Embryonic facial prominence (tissue), 1 donor: ENCODE results near the gene SCO2.
"Not testable (repeated sequence)": the region's sequence is repeated elsewhere in the genome, so short reads cannot be mapped to it uniquely, and the experiment has no call there.

Experiments used
- DNase-seq: peaks from one replicate; pipeline ENCODE4 v3.0.0-alpha.2; 2016; ENCODE audit errors: extremely low spot score

SCO2 gene

GRCh38 chr22:50520826-50521453, 4.5 kb downstream of the SCO2 start:
- no peak for DNase-seq

- DNase-seq = not testable (repeated sequence)
These were observed 5.2 kb downstream of the SCO2 start for GRCh38 chr22:50520184-50520583.

DNA sequence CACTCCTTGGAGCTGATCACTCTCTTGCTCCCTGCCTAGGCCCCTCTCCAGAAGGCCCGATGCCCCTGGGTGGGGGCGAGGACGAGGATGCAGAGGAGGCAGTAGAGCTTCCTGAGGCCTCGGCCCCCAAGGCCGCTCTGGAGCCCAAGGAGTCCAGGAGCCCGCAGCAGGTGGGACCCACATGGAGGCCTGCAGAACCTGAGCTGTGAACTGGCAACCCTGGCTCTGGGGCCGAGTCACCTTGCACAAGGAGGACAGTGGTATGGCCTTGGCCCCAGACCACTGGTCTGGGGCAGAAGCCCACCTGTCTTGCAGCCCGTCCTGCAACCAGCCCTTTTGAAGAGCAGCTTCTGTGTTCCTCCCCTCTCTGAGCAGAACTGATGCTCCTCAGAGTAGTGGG, 6.2 kb downstream of the SCO2 start:
- no peak for DNase-seq

DNA sequence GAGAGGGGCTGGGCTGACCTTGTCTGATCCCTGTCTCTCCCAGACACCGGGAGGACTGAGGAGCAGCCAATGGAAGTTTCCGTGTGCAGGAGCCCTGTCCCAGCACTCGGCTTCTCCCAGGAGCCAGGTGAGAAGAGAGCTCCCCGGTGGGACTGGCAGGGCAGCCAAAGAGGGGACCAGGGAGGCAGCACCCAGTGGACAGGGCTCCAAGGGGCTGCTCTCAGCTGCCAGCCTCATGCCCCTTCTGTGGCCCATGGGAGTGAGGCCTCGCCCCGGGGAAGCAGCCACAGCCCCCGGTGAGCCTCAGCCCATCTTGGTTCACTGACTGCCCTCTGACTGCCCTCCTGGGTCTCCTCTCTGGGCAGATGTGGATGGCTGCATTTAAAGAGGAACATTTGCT, 6.8 kb downstream of the SCO2 start:
- no peak for DNase-seq

DNA sequence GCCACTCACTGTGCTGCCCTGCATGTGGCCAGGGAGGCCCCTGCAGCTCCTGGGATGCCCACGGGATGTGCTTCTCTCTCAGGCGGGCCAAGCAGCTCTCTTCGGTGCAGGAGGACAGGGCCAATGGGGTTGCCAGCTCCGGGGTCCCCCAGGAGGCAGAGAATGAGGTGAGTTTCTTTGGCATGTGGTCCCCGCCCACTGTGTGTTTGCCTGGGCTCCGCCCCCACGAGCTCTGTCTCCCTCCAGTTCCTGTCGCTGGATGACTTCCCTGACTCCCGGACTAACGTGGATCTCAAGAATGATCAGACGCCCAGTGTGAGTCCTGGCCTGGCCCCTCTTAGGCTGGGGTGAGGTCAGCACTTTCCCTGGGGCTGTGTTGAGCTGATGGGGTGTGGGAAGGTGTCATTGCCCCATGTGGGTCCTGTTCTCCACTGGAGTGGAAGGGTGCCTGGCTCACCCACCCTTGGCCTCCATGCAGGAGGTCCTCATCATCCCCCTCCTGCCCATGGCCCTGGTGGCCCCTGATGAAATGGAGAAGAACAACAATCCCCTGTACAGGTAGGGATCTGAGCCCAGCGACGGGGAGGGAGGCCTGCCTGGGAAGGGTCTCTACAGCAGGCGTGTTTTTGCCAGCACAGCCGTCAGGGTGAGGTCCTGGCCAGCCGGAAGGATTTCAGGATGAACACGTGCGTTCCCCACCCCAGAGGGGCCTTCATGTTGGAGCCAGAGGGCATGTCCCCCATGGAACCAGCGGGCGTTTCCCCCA, 7.7 kb downstream of the SCO2 start:
- DNase-seq = no peak

DNA sequence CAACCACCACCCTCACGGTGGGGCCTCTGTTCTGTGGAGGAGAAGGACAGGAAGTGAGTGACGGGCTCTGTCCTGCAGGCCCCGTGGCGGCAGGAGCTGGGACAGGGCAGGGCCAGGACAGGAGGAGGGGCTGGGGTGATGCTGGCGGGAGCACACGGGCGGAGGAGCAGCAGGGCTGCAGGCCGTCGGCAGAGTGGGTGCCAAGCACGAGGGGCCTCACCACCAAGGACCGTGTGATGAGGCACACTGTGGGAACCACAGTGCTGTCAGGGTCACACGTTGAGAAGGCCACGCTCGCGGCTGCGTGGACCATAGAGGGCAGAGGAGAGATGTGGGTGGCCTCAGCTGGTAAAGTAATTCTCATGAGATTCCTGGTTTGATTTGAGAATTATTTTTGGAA, 8.5 kb downstream of the SCO2 start:
- no peak for DNase-seq

DNA sequence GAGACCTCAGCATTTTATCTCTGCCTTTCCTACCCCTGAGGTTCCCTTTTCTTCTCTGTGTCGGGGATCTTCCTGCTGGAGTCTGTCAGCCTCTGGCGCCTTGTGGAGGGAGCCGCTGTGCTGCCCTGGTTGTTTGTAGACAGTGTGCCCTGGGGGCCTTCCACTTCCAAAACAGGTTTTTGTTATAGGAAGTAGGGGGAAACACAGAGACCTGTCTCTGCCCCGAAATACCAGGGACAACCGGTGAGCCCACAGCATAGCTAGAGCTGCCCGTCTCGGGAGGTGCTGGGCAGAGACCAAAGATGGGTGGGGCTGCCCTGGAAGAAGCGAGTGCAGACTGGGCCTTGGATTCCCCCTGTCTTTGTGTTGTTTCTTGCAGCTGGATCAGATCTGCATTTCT, 9.3 kb downstream of the SCO2 start:
- DNase-seq = no peak

DNA sequence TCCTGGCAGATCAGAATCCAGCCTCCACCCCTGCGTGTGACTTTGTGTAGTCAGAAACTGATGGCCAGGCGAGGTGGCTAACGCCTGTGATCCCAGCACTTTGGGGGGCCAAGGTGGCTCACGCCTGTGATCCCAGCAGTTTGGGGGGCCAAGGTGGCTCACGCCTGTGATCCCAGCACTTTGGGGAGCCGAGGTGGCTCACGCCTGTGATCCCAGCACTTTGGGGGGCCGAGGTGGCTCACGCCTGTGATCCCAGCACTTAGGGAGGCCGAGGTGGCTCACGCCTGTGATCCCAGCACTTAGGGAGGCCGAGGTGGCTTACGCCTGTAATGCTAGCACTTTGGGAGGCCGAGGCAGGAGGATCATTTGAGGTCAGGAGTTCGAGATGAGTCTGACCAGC, 12.2 kb downstream of the SCO2 start:
- DNase-seq = no peak

GRCh38 chr22:50508897-50509296, 16.5 kb downstream of the SCO2 start:
- no peak for DNase-seq

GRCh38 chr22:50507991-50508884, 17.2 kb downstream of the SCO2 start, which contains the start of gene NCAPH2:
TSS of gene NCAPH2 (plus strand) at chr22:50508224. CDS start at chr22:50508338, 114 bp downstream.
- peak; percentile 97 for DNase-seq

DNA sequence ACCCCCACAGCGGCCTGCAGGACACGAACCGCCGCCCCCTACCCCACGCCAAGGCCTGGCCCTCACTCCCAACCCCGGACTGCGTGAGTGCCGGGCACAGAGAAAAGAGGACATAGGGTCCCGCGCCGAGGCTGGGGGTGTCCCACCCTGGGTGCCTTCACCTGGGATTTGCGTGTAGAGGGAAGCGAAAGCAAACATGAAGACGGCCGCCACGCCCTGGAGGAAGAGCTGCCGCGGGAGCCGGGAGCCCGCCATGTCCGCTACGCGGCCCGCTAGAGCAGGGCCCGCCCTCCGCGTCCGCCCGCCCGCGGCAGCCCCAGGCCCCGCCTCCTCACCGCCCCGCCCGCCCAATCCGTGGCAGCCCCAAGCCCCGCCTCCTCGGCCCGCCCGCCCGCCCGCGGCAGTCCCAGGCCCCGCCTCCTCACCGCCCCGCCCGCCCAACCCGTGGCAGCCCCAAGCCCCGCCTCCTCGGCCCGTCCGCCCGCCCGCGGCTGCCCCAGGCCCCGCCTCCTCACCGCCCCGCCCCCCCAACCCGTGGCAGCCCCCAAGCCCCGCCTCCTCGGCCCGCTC, 17.9 kb downstream of the SCO2 start, which contains the start of gene LMF2:
Gene LMF2 (minus strand): TSS at position 282 of the 570 bp plus-strand sequence. CDS start 27 bp downstream, at position 255.
- DNase-seq = no peak

DNA sequence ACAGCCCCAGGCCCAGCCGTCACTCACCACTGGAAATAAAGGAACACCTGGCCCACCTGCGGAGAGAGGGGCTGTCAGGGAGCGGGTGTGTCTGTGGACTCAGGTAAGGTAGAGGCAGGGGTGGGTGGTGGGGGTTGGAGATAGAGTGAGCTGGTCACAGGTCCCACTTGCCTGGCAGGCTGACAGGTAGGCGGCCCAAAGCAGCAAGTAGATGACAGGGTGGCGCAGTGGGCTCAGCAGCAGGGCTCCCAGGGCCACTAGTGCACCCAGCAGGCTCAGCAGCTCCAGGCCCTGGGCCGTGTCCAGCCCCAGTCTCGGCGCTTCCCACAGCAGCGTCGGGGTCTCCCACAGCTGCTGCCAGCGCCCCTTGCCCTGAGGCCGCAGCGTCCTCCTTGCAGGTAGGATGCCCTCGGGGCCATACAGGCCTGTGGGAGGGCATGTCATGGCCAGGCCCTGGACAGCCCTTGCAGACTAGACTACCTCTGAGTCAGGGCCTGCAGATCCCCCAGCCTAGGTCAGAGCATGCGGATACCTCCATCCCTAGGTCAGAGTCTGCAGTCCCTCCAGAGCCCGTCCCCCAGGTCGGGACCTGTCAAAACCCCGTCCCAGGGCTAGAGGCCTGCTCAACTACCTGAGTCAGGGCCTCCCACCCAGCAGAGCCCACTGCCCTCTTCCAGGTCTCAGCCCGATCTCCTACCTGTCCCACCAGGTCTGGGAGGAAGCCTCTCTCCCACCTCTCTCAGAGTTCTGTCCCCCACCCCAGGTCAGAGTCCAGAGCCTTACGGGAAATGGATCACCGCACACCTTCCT, 18.6 kb downstream of the SCO2 start:
- no peak for DNase-seq

GRCh38 chr22:50505776-50506610, 19.4 kb downstream of the SCO2 start:
- no peak for DNase-seq

DNA sequence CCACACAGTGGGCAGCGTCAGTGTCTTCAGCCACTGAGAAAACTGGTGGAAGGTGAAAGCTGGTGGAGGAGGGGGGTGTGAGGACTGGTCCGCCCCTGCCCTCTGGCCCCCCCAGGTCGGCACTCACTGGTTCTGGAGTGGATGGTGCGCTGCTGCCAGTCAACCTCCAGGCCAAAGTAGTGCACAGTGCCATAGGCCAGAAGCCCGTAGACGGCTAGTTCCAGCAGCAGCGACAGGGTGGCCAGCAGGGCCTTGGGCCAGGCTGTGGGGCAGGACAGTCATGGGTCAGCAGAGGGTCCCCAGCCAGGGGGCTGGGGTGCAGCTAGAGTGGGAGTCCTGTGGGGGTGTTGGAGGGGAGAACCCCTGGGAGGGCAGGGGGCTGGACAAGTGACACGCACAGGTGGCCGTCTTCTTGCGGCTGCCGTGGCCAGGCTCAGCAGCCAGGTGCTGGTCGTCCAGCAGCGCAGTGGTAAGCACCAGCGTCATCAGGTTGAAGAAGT, 20.1 kb downstream of the SCO2 start:
- no peak for DNase-seq

DNA sequence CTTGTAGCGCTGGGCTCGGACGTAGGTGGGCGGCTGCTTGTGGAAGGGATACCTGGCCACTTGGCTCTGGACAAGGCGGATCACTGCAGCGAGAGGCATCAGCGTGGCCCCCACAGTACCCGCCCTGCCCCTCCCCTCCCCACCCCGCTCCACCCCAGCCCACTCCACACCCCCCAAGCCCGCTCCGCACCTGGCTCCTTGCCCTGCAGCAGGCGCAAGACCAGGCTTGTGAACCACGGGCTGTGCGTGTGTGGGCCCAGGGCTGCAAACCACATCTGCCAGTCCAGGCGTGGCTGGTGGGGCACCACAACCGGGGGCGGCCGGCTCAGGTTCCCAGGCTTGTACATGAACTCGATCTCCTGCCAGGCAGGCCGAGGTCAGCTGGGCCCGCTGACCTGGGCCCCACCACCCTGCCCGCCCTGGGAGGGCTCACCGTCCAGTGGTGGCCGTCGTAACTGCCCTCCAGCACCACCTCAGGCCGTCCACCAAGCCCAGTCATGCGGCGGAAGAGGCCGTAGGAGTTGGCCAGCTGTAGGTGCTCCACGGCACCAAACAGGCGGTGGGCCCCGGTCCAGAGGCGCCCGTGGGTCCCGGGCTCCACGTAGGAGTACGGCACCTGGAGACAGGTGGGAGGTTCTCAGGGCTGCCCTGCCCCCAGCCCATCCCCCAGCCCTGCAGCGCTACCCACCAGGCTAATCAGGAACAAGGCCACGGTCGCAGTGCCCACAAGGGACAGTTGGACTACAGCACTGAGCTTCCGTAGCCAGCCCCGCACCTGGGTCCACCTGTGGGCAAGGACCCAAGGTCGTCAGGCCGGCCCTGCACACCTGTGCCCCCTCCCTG, 20.8 kb downstream of the SCO2 start:
- no peak for DNase-seq

DNA sequence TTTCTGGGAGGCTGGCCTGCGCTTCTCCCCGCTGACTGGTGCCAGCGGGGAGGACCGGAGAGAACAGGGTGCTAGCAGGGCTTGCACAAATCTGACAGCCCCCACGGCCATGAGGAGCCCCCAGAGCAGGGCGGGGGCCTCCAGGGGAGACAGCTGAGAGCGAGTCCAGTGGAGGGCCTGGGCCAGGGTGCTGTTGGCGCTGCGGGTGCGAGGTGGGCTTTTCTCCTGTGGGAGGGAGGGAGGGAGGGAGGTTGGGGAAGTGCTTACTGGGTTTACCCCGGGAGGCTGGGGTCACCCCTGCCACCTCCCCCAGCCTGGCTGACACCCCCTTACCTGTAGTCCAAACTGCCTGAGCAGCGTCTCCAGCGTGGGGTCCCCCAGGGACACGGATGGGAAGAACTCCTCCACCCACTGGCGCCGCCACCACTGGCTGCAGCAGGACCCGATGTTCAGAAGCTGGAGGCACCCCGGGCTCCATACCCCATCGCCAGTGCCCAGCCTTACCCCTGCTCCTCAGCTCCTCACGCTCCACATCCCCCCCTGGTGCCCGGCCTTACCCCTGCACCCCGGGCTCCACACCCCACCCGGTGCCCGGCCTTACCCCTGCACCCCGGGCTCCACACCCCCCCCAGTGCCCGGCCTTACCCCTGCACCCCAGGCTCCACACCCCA, 21.8 kb downstream of the SCO2 start:
- no peak for DNase-seq

- DNase-seq = no peak
These were observed 22.5 kb downstream of the SCO2 start for GRCh38 chr22:50502628-50503474.

GRCh38 chr22:50502096-50502495, 23.3 kb downstream of the SCO2 start:
- no peak for DNase-seq
